ENCODE results near the gene NTRK3.
"Not testable (repeated sequence)": the region's sequence is repeated elsewhere in the genome, so short reads cannot be mapped to it uniquely, and the experiment has no call there.

The NTRK3 gene

DNA sequence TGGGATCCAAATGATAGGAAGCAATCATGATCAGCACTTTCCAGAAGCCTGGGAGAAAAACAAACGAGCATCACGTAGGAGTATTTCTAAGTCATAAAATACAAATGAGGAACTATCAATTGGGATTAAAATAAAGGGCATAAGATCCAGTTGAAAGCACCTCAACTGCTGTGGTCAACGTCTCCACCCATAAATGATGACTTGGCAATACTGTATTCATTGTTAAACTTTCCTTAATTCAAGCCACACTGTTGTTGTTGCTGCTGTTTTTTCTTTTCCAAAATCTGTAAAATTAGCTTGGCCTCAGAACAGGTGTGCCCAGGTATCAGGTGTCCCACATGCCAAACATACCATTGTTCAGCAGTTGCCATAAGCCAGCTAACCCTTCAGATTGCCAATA lies 395.8 kb downstream of the NTRK3 start:
- Histone ChIP-seq H3K4me3 (ENCODE audit: extremely low read depth, insufficient read depth, low read length, poor library complexity, severe bottlenecking) (no peak overlapping the region), H3K36me3 (ENCODE audit: control insufficient read depth, insufficient read depth, low read length) (no peaks in the 10 kb centered on the region), H3K4me1 (ENCODE audit: control insufficient read depth, insufficient read depth, low read length, poor library complexity, severe bottlenecking) (no peaks in the 10 kb centered on the region), H3K27ac (ENCODE audit: low read depth, low read length, severe bottlenecking) (no peak overlapping the region), H3K9me3 (ENCODE audit: control insufficient read depth, low read length) (no peaks in the 10 kb centered on the region)
- WGBS, 2 experiments (ENCODE audit: insufficient coverage in 2 of 2): 83 to 100% methylated on average over 1 of the region's 3 CpGs

DNA sequence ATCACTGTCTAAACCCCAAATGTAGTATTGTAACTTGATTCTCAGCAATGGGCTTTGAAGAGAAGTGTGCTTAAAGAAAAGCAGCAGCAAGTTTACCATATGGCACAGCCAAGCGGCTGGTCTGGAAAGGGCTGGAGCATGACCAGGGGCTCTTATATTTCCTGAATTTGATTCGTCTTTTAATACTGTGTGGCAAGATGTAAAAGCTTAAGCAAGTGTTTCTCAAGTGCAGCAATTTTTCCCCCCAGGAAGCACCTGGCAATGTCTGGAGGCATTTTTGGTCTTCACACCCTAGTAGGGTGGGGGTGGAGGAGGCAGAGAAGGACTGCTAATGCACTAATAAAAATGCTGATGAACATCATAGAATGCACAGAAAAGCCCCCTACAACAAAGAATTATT lies 397.9 kb downstream of the NTRK3 start:
- Histone ChIP-seq H3K4me3 (ENCODE audit: extremely low read depth, insufficient read depth, low read length, poor library complexity, severe bottlenecking) (no peak overlapping the region), H3K9me3 (ENCODE audit: control insufficient read depth, low read length) (no peaks in the 10 kb centered on the region), H3K4me1 (ENCODE audit: control insufficient read depth, insufficient read depth, low read length, poor library complexity, severe bottlenecking) (no peaks in the 10 kb centered on the region), H3K36me3 (ENCODE audit: control insufficient read depth, insufficient read depth, low read length) (no peaks in the 10 kb centered on the region), H3K27ac (ENCODE audit: low read depth, low read length, severe bottlenecking) (no peak overlapping the region)
- 83 to 88% methylated on average over 1 to 2 of the region's 2 CpGs for WGBS, 2 experiments (ENCODE audit: insufficient coverage in 2 of 2)

- no peaks in the 10 kb centered on the region for H3K4me1 ChIP-seq (ENCODE audit: control insufficient read depth, insufficient read depth, low read length, poor library complexity, severe bottlenecking)
- no peak overlapping the region for H3K27ac ChIP-seq (ENCODE audit: low read depth, low read length, severe bottlenecking)
- H3K4me3 ChIP-seq (ENCODE audit: extremely low read depth, insufficient read depth, low read length, poor library complexity, severe bottlenecking): no peak overlapping the region
- no peaks in the 10 kb centered on the region for H3K36me3 ChIP-seq (ENCODE audit: control insufficient read depth, insufficient read depth, low read length)
- WGBS, 2 experiments (ENCODE audit: insufficient coverage in 2 of 2): 89% methylated on average over 1 of the region's 2 CpGs; no CpG with 5 or more reads in 1 of the 2 experiments
- no peaks in the 10 kb centered on the region for H3K9me3 ChIP-seq (ENCODE audit: control insufficient read depth, low read length)
Observed at GRCh38 chr15:87851497-87851896, 405.0 kb downstream of the NTRK3 start.

DNA sequence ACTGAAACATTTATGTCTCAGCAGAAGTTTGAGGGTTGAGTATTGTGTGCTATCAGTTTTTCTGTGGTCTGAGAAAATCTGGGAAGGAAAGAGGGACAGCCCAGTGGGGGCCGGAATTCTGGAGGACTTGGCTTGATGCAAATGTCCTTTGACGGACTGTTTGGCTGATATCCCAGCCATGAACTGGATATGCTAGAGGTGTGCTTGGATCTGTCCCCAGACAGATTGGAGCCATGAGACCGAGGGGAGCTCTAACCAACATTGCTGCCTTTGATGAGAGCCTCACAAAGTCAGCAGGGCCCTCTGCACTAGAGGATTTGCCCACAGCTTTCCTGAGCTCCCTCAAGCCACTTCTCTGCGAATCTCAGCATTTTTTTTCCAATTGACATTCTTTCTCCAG lies 405.6 kb downstream of the NTRK3 start:
- WGBS, 2 experiments (ENCODE audit: insufficient coverage in 2 of 2): 72 to 75% methylated on average over 3 to 4 of the region's 4 CpGs
- Histone ChIP-seq H3K36me3 (ENCODE audit: control insufficient read depth, insufficient read depth, low read length) (no peaks in the 10 kb centered on the region), H3K27ac (ENCODE audit: low read depth, low read length, severe bottlenecking) (no peak overlapping the region), H3K9me3 (ENCODE audit: control insufficient read depth, low read length) (no peaks in the 10 kb centered on the region), H3K4me3 (ENCODE audit: extremely low read depth, insufficient read depth, low read length, poor library complexity, severe bottlenecking) (no peak overlapping the region), H3K4me1 (ENCODE audit: control insufficient read depth, insufficient read depth, low read length, poor library complexity, severe bottlenecking) (no peaks in the 10 kb centered on the region)

DNA sequence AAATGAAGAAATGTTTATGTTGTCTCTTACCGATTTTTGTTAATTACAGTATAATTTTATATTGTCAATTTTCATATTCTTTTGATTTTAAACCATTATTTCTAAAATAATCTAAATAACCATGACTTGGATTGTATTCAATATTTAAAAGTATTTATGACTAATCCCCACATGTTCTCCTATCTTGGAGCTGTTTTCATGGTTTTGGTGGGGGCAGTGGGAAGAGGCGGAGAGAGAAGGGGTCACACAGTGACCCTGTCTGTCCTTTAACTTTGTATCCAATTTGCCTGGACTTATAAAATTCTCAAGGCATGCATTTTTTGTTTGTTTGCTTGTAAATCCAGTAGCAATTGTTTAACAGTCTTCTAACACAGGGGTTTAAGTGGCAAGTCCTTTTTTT lies 407.4 kb downstream of the NTRK3 start:
- no CpG with 5 or more reads among the region's 2 CpGs for WGBS, 2 experiments (ENCODE audit: insufficient coverage in 2 of 2)
- Histone ChIP-seq H3K36me3 (ENCODE audit: control insufficient read depth, insufficient read depth, low read length) (no peaks in the 10 kb centered on the region), H3K27ac (ENCODE audit: low read depth, low read length, severe bottlenecking) (no peak overlapping the region), H3K4me1 (ENCODE audit: control insufficient read depth, insufficient read depth, low read length, poor library complexity, severe bottlenecking) (no peaks in the 10 kb centered on the region), H3K9me3 (ENCODE audit: control insufficient read depth, low read length) (no peaks in the 10 kb centered on the region), H3K4me3 (ENCODE audit: extremely low read depth, insufficient read depth, low read length, poor library complexity, severe bottlenecking) (no peak overlapping the region)

DNA sequence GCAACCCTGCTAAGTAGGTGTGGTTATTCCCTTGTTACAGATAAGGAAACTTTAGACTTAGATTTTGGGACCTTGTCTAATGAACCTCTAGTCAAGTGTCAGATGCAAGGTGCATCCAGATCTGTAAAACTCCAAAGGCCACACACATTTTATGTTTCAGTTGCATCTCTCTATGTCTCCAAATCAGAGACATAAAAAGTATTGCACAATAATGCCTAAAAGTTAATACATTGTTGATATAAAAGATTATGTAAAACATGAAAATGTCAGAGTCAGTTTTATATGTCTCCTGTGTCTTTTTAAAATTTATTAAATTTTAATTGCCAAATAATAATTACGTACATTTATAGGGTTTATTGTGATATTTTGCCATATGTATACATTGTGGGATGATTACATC lies 408.5 kb downstream of the NTRK3 start:
- Histone ChIP-seq H3K27ac (ENCODE audit: low read depth, low read length, severe bottlenecking) (no peak overlapping the region), H3K4me1 (ENCODE audit: control insufficient read depth, insufficient read depth, low read length, poor library complexity, severe bottlenecking) (no peaks in the 10 kb centered on the region)

GRCh38 chr15:87846746-87847145 lies 409.8 kb downstream of the NTRK3 start:
- H3K27ac ChIP-seq (ENCODE audit: low read depth, low read length, severe bottlenecking): no peak overlapping the region
- no peaks in the 10 kb centered on the region for H3K36me3 ChIP-seq (ENCODE audit: control insufficient read depth, insufficient read depth, low read length)
- H3K4me1 ChIP-seq (ENCODE audit: control insufficient read depth, insufficient read depth, low read length, poor library complexity, severe bottlenecking): no peaks in the 10 kb centered on the region
- 67 to 83% methylated on average over 1 to 2 of the region's 3 CpGs for WGBS, 2 experiments (ENCODE audit: insufficient coverage in 2 of 2)
- H3K4me3 ChIP-seq (ENCODE audit: extremely low read depth, insufficient read depth, low read length, poor library complexity, severe bottlenecking): no peak overlapping the region
- no peaks in the 10 kb centered on the region for H3K9me3 ChIP-seq (ENCODE audit: control insufficient read depth, low read length)

More for the DNA sequence above, 408.5 kb downstream of the NTRK3 start:
- Histone ChIP-seq H3K4me3 (ENCODE audit: extremely low read depth, insufficient read depth, low read length, poor library complexity, severe bottlenecking) (no peak overlapping the region), H3K36me3 (ENCODE audit: control insufficient read depth, insufficient read depth, low read length) (no peaks in the 10 kb centered on the region), H3K9me3 (ENCODE audit: control insufficient read depth, low read length) (no peaks in the 10 kb centered on the region)
- no CpG with 5 or more reads among the region's 1 CpG for WGBS, 2 experiments (ENCODE audit: insufficient coverage in 2 of 2)

DNA sequence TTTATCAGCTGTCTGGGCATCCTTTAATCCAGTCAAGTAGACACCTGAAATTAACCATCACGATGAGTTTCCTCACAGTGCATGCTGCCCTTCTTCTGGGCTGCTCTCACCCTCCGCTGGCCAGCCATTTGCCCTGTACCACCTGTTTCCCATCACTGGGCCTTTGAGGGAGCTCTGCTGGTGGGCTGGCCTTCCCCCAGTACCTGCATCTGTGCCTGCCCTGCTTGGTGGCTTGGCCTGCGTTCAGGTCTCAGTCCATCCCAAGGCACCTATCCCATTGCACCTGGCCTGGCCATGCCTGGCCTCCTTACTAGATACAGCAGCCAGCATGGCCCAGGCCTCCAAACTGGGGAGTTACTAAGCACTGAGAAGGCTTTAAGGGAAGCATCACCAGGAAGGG lies 413.2 kb downstream of the NTRK3 start:
- no peak overlapping the region for H3K4me3 ChIP-seq (ENCODE audit: extremely low read depth, insufficient read depth, low read length, poor library complexity, severe bottlenecking)
- H3K36me3 ChIP-seq (ENCODE audit: control insufficient read depth, insufficient read depth, low read length): no peaks in the 10 kb centered on the region
- 93 to 94% methylated on average over 3 of the region's 3 CpGs for WGBS, 2 experiments (ENCODE audit: insufficient coverage in 2 of 2)
- H3K9me3 ChIP-seq (ENCODE audit: control insufficient read depth, low read length): no peaks in the 10 kb centered on the region
- no peak overlapping the region for H3K27ac ChIP-seq (ENCODE audit: low read depth, low read length, severe bottlenecking)
- H3K4me1 ChIP-seq (ENCODE audit: control insufficient read depth, insufficient read depth, low read length, poor library complexity, severe bottlenecking): no peaks in the 10 kb centered on the region

- WGBS, 2 experiments (ENCODE audit: insufficient coverage in 2 of 2): 83 to 100% methylated on average over 1 of the region's 1 CpG
- Histone ChIP-seq H3K4me1 (ENCODE audit: control insufficient read depth, insufficient read depth, low read length, poor library complexity, severe bottlenecking) (no peaks in the 10 kb centered on the region), H3K9me3 (ENCODE audit: control insufficient read depth, low read length) (no peaks in the 10 kb centered on the region), H3K27ac (ENCODE audit: low read depth, low read length, severe bottlenecking) (no peak overlapping the region), H3K4me3 (ENCODE audit: extremely low read depth, insufficient read depth, low read length, poor library complexity, severe bottlenecking) (no peak overlapping the region), H3K36me3 (ENCODE audit: control insufficient read depth, insufficient read depth, low read length) (no peaks in the 10 kb centered on the region)
Observed at GRCh38 chr15:87841426-87841998, 415.0 kb downstream of the NTRK3 start.

- H3K4me3 ChIP-seq (ENCODE audit: extremely low read depth, insufficient read depth, low read length, poor library complexity, severe bottlenecking); H3K36me3 ChIP-seq (ENCODE audit: control insufficient read depth, insufficient read depth, low read length); H3K9me3 ChIP-seq (ENCODE audit: control insufficient read depth, low read length); H3K27ac ChIP-seq (ENCODE audit: low read depth, low read length, severe bottlenecking); H3K4me1 ChIP-seq (ENCODE audit: control insufficient read depth, insufficient read depth, low read length, poor library complexity, severe bottlenecking): not testable (repeated sequence)
- no CpG with 5 or more reads among the region's 2 CpGs for WGBS, 2 experiments (ENCODE audit: insufficient coverage in 2 of 2)
Observed at GRCh38 chr15:87835830-87836229, 420.7 kb downstream of the NTRK3 start.

GRCh38 chr15:87833333-87833732 lies 423.2 kb downstream of the NTRK3 start:
- WGBS, 2 experiments (ENCODE audit: insufficient coverage in 2 of 2): 78% methylated on average over 5 of the region's 5 CpGs; no CpG with 5 or more reads in 1 of the 2 experiments
- not testable (repeated sequence) for H3K36me3 ChIP-seq (ENCODE audit: control insufficient read depth, insufficient read depth, low read length); H3K27ac ChIP-seq (ENCODE audit: low read depth, low read length, severe bottlenecking); H3K4me3 ChIP-seq (ENCODE audit: extremely low read depth, insufficient read depth, low read length, poor library complexity, severe bottlenecking); H3K4me1 ChIP-seq (ENCODE audit: control insufficient read depth, insufficient read depth, low read length, poor library complexity, severe bottlenecking); H3K9me3 ChIP-seq (ENCODE audit: control insufficient read depth, low read length)

Measured in mesodermal cell (in vitro differentiated cells).